AG08396 (cell line): ENCODE results near the gene ENPP6.

Source experiments
- DNase-seq: peaks from one replicate; pipeline ENCODE4 v3.0.0; 2012; ENCODE audit warnings: low spot score, mixed read lengths

The ENPP6 gene

DNA sequence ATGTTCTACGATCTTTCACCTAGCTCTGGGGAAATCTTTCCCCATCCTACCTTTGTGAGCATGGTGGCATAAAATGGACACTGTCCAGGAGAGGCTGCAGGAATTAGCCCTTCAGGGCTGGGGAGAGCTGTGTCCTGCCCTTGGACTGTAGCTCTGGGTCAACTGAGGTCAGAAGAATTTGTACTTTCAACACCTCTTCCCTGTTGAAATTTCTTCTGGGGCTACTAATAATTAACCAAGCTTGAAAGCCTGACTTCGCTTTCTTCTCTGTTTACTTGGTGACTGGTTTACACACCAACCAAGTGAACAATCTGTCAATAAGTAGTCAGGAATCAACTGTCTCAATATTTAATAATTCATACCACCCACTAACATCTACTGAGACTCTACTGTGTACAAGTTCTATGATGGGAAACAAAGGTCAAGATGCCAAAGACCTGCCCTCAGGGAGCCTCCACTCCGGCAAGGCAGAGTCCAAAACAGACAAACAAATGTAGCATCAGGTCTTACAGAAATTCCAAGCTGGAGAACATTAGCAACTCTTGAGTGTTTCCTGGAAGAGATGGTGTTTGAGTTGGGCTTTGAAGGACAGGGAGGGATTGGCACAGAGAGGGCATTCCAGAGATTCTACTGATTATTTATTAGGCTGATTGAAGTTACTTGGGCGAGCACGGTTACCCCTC, 113.1 kb downstream of the ENPP6 start:
- DNase-seq: no peak

DNA sequence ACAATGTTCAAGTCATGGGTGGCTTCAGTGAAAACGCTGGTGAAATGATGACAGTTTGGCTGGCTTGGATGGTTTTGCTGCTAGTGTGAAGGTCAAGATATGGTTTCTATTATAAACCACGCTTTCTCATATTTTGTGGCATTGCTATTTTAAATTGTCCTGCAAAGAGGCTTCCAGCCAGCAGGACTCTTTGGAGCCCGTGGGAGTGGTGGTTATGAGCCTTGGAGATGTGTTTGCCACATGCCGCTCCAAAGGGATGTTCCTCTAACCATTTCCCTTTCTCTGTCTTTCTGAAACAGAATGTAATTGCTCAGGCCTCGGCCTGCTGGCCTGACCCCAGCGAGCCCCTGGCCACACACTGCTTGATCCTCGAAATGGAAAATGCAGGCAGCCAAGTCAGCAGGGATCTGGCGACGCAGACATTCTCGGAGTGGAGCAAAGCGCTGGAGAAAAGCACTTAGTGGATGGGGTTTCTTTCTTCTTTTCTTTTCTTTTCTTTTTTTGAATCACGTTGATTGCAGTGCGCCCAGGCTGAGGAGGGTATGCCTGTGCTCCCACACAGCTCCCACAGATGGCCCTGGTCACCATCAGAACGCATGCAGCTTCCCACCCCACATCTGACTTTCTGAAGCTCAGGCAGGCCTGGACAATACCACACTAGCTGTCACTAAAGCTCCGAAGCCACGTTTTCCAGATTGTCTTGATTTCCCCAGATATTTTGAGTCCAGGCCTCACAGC, 114.0 kb downstream of the ENPP6 start:
- DNase-seq: no peak

GRCh38 chr4:184102927-184103326, 114.7 kb downstream of the ENPP6 start:
- no peak for DNase-seq

DNA sequence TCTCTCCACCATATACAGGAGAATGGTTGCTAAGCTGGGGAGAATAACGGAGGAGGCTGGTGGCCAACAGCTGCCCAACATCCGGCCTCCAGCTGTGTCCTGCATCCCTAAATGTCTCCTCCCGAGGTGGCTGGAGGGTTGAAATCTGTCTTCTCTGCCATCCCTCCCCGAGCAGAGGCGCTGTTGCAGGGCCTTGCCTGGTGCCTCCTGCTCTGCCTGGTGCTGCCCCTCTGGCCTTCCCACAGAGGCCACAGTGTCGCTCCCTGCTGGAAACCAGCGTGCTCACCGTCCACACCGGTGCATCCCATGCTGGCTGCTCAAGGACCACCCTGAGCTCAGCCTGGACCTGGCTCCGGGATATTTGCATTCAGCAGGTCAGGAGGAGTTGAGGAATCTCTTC, 115.2 kb downstream of the ENPP6 start:
- DNase-seq: no peak

DNA sequence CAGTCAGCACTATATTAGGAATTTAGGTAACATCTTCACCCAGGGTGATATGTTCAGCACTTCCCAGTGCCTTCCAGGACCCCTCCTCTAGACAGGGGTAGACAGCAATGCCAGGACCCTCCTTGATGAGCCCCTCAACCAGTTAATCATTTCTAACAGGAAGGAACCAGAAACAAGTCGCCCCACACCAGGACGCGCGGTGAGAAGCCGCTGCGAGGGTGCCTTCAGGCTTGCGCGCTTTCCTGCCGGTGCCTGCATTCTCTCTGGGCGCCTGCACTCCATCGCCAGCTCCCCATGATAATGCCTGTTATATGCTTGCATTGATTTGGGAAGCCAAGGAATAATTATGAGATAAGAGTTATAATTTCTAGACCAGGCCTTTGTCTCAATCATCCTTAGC, 116.0 kb downstream of the ENPP6 start:
- no peak for DNase-seq

- no peak for DNase-seq
Measured at GRCh38 chr4:184100297-184100885, 117.3 kb downstream of the ENPP6 start.

DNA sequence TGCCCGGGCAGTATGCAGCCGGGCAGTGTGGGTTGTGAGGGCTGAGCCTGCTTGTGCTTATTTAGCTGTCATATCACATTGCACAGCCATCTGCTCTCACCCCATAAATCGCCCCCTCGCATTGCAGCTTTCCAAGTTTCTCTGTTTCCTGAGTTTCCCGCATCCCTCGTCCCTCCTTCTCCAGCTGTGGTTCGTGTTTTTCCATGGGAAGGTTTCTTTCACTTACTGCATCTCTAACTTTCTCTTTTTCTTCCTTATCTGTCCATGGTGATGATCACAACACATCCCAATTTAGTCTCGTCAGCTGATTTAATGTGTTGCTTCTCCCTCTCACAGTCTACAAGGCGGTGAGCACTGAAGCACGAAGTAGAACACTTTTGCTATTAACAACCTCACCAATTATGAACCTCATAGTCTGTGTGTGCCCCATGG, 118.1 kb downstream of the ENPP6 start:
- DNase-seq: no peak

DNA sequence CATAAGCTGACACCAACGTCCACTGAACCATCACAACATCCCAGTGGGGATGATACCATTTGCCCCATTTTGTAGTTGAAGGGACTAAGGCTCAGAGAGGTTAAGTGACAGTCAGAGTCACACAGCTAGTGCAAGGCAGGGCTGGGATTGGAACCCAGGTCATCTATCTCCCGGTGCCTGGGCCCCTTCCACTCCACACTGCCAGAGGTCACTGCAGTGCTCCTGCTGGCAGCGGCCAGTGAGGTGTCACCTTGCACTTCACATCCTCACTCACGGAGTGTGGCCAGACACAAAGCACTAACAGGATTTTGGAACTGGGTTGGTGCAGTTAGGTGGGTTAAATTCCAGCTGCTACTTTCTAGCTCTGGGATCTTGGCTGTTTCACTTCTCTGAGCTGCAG, 118.7 kb downstream of the ENPP6 start:
- DNase-seq: no peak

- no peak for DNase-seq
Measured at GRCh38 chr4:184097815-184098214, 119.9 kb downstream of the ENPP6 start.

DNA sequence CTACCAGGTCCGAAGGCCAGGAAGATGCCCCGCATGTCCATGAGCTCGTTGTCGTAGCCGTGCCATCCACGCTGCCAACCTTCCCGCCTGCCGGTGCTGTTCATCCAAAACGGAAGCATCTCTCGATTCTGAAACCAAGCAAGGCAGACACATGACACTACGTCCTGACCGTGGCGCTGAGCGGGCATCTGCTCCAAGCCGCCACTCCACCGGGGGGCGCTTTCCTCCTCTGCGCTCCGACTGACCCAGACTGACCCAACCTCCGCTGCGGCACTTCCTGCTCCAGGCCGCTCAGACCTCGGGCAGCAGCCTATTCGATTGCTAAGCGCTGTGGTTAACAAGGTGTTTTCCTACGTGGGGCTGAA, 120.5 kb downstream of the ENPP6 start:
- DNase-seq: peak; percentile 36

DNA sequence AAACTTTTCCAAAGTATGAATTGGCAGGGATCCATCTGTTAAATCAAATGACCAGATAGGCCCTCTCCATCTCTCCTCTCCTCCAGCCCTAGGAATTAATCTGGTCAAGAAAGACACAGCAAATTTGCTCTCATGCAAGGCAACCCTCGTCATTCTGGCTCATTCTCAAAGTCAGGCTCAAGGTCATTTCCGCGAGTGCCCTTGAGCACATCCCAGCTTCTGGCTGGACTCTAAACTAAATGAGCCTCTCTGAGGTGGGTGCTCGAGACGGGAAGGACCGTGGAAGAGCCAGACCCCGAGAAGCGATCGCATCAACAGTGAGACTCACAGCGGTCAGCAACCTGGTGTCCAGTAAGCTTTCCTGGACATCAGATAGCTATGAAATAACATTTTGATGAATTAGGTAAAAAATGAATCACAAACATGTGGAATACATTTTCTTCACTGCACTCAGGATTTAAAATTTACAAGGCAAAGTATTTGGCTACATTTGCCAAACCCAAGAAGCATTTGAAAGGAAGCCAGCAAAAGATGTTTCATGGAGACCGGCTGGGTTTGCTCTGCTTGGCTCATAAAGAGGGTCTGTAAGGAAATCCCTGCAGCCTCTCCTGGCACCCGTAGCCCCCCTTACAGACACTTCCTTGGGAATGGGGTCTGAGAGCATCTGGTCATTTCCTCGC, 121.0 kb downstream of the ENPP6 start:
- DNase-seq: peak; percentile 42

- no peak for DNase-seq
Measured at GRCh38 chr4:184094532-184095159, 123.0 kb downstream of the ENPP6 start.

DNA sequence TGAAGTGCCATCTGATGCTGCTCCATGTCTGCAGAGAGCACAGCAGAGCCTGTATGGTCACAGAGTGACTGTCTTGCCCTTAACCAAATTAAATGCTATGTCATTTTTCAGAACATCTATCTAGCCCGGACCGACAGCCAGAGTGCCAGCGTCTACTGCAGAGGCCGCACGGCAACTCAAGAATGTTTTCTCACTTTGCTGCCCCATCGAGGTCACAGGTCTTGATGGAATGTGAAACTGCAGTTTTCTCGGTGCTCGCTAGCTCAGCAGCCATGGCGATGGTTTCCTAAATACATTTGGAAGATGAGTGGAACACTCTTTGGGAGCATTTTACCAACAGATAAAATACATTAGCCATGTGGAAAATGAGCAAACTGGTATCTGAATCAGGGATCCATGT, 125.7 kb downstream of the ENPP6 start:
- DNase-seq: no peak

- no peak for DNase-seq
Measured at GRCh38 chr4:184090571-184090970, 127.1 kb downstream of the ENPP6 start.

DNA sequence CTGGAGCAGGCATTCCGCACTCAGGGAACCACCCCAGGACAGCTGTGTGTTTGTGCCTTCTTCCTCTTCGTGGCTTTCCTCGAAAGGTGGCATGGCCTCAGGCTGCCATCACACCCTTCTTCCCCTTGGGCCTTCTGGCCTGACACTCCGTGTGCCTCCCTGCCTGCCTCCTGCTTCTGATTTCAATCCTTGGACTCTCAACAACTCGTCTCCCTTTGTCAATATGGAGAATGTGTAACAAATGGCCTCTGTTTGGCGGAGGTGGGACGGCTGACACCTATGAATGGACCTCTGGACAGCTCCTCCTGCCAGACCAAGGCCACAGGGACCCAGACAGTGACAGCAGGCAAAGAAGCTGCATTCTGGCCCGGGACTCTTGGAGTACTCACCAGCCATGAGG, 137.0 kb downstream of the ENPP6 start:
- DNase-seq: no peak

- no peak for DNase-seq
Measured at GRCh38 chr4:184074677-184075388, 142.8 kb downstream of the ENPP6 start.

- DNase-seq: no peak
Measured at GRCh38 chr4:184067931-184068554, 149.6 kb downstream of the ENPP6 start.

GRCh38 chr4:184066584-184067300, 150.9 kb downstream of the ENPP6 start:
- DNase-seq: no peak

DNA sequence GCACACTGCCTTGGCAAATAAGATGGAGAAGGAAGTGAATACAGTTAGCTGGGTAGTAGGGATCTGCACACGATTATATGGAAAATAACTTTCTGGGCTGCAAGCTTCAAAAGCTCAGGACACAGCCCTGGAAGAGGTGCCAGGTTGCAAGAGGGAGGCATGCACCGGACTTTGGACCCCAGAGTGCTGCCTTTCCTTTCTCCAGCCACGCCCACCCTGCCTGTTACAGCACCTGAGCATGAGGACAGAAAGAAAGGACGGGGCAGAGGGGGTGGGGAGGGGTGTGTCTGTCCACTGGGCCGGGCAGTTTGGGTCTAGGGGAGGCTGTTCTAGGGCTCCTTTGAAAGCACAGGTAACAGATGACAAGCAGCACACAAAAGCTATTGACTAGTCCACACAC, 152.8 kb downstream of the ENPP6 start:
- DNase-seq: no peak

DNA sequence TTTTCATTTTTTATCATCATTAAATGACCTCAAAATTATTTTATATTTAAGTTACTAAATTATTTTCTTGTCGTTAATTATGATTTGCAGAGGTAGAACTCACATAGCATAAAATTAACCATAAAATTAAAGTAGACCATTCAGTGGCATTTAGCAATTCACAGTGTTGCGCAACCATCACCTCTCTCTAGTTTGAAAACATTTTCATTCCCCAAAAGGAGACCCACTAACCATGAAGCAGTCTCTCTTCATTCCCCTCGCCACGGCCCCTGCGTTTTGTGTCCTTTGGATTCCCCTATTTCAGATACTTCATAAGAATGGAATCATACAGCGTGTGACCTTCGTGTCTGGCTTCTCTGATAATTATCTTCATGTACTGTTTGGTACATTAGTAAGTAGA, 154.9 kb downstream of the ENPP6 start:
- no peak for DNase-seq

DNA sequence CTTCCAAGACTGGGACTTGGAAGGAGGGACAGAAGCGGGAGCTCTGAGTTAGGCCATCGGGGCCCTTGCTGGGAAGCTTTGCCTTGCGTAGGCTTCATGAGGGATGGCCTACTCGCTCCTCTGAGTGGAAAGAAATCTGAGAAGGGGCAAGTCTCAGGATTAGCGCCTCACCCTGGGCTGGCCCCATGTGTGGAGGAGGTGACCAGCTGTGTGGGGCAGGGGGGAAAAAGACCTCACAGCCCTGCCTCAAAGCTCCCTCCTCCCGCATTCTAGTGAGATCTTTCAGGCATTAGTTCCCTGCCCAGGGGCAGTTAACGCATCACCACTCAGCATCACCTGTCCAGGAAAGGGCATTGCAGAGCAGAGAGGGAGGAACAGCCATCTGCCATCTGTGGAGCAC, 156.1 kb downstream of the ENPP6 start:
- DNase-seq: no peak
